ENCODE results near the gene PCBP3.

- no peak for TF ChIP-seq CTCF (IDR thresholded peaks at IDR 0.05; ENCODE audit: poor library complexity, severe bottlenecking)
- no peak for TF ChIP-seq EP300 (conservative IDR thresholded peaks at IDR 0.05; ENCODE audit: poor library complexity, severe bottlenecking)
- TF ChIP-seq RAD21 (conservative IDR thresholded peaks at IDR 0.05), result no peak
- TF ChIP-seq TAF1 (IDR thresholded peaks at IDR 0.05; ENCODE audit: low read depth), result no peak
- no peak for TF ChIP-seq EZH2 (IDR thresholded peaks at IDR 0.05; ENCODE audit: borderline replicate concordance, insufficient read depth, low read length, poor library complexity, severe bottlenecking)
- TF ChIP-seq POLR2AphosphoS5 (IDR thresholded peaks at IDR 0.05), result peak; percentile 33
- TF ChIP-seq SMC3 (conservative IDR thresholded peaks at IDR 0.05; ENCODE audit: poor library complexity), result no peak
- TF ChIP-seq REST (IDR thresholded peaks at IDR 0.05; ENCODE audit: borderline replicate concordance), result no peak
Observed at GRCh38 chr21:45981151-45982091, 337.9 kb downstream of the PCBP3 start, which contains the start of gene COL6A1.

All from neural cell (in vitro differentiated cells).